ENCODE measurements around the gene LIN28B.

- no peak for TF ChIP-seq CTCF (IDR thresholded peaks at IDR 0.05 in 8 of 11, conservative IDR thresholded peaks at IDR 0.05 in 3 of 11)
- no peak for TF ChIP-seq POLR2AphosphoS5 (IDR thresholded peaks at IDR 0.05)
- no peak for TF ChIP-seq POLR2A (IDR thresholded peaks at IDR 0.05)
Observed at GRCh38 chr6:105078386-105078708, 121.4 kb downstream of the LIN28B start.

All from spleen (tissue), 7 donors.